Stimulated activated CD8-positive, alpha-beta memory T cell treated with anti-CD3 and anti-CD28 coated beads, Interleukin-4, amount 100 ng/mL, for 24 hours (primary cell): ENCODE measurements around the gene UBE2L3.
"Not testable (repeated sequence)": the region's sequence is repeated elsewhere in the genome, so short reads cannot be mapped to it uniquely, and the experiment has no call there.

Source experiments
- DNase-seq: peaks from one replicate; pipeline ENCODE4 v3.0.0-alpha.2; 2020; ENCODE audit warnings: low read depth

UBE2L3 gene

DNA sequence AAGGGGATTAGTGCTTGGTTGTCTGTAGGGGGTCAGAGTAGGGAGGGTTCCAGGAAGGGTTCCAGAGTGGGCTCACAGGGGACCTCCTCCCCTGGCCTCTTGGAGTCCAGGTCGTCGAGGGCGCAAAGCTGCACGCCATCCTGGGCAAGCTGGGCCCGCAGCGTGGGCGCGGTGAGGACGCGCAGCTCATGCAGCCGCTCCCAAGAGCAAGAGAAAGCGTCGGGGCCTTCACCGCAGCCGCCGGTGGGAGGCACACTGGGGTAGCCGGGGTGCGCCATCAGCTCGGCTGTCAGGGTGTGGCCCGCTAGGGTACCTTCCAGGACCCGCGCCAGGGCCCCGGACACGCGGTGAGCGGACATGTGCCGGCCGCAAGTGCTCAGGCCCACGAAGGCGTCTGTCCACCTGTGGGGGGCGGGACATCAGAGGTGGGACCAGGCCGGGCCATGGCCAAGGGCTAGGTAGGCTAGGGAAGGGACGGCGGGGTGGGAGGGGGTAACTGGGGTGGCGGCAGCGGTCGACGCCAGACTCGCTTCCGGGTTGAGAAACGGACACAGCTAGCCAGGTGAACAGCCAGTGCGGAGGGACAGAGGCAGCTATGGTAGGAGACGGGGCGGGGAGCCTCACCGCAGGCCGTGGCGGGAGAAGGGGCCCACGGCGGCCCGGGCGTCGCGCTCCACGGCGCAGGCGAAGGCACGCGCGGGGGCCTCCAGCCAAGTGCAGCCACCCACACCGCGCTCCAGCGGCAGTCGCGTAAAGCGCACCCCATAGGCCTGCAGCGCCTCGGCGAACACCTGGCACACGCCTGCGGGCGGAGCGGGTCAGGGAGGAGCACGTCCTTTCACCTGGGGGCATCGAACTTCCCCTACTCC is 61.1 kb downstream of the UBE2L3 start:
- DNase-seq, result no peak

- peak; percentile 94 for DNase-seq
Measured at GRCh38 chr22:21629255-21630149, 62.0 kb downstream of the UBE2L3 start, which contains the start of gene YDJC. Gene YDJC (minus strand): TSS chr22:21630022. CDS start chr22:21630014, 8 bp downstream.

- no peak for DNase-seq
Measured at GRCh38 chr22:21631025-21631424, 63.5 kb downstream of the UBE2L3 start.

DNA sequence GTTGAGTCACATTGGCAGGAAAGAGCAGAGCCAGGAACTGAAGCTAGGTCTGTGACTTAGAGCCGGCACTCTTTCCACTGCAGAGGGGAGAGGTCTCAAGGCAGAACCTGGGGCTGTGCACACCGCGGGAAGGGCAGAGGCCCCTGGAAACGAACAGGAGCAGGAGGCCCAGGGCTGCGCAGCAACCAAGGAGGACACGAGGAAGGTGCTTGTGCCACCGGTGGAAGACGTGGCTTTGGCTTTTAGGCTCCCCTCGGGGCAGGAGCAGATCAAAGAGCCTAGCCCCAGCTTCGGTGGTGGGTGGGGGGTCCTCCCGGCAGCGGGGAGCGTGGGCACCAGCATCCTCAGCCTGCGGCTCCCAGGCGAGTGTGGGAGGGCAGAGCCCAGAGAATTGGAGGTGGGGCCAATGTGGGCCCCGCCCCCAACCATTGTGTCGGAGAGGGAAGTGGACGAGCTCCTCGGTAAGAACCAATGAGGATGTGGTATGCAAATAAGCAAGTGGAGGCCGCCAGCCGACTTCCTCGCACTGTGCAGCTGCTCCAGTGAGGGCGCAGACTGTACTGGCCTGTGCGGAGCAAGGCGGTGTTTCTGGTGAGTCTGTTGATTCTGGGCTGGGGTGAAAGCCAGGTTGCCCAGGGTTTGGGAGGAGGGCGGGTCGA is 64.9 kb downstream of the UBE2L3 start, which contains the start of gene CCDC116:
TSS of gene CCDC116 (plus strand) at position 524 of the 659 bp plus-strand sequence. CDS start 422 bp downstream, outside the sequence.
- DNase-seq, result peak; percentile 55

- DNase-seq, result no peak
Measured at GRCh38 chr22:21632931-21633330, 65.4 kb downstream of the UBE2L3 start.

DNA sequence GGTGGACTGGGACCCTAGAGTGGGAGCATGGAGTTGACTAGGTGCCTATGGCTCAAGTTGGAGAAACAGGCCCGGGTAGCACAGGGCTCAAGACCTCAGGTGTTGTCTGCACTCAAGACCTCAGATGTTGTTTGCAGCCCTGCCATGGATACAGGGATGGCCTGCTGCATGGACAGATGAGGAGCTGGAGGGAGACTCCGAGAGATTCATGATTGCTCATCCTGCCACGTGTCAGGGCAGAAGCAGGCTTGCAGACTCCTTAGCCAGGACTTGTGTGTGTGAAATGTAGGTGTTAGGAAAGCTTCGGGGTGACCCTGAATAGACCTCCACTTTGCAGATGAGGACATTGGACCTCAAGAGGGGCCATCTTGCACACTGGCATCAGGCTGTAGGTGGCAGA is 66.0 kb downstream of the UBE2L3 start:
- DNase-seq, result no peak

DNA sequence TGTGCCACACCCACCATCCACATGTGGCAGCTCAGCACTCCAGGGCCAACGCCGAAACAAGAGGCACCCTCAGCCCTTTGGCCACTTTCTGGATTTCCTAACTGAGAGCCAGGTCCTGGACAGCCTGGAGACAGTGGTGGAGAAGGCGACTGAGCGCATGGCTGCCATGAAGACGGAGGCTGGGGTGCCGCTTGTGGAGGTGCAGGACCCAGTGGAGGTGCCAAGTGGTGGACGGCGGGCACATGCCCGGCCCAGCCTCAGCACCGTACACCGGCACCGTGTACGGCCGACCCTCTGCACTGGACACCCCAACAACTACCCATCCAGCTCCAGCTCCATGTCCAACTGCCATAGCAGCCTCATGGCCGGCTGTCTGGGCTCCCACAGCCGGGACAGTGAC is 66.6 kb downstream of the UBE2L3 start:
- DNase-seq, result no peak

- no peak for DNase-seq
Measured at GRCh38 chr22:21634844-21635243, 67.3 kb downstream of the UBE2L3 start.

GRCh38 chr22:21635771-21636510 is 68.4 kb downstream of the UBE2L3 start:
- DNase-seq, result no peak

- no peak for DNase-seq
Measured at GRCh38 chr22:21636629-21637218, 69.2 kb downstream of the UBE2L3 start.

GRCh38 chr22:21637450-21637849 is 69.9 kb downstream of the UBE2L3 start:
- DNase-seq, result not testable (repeated sequence)

DNA sequence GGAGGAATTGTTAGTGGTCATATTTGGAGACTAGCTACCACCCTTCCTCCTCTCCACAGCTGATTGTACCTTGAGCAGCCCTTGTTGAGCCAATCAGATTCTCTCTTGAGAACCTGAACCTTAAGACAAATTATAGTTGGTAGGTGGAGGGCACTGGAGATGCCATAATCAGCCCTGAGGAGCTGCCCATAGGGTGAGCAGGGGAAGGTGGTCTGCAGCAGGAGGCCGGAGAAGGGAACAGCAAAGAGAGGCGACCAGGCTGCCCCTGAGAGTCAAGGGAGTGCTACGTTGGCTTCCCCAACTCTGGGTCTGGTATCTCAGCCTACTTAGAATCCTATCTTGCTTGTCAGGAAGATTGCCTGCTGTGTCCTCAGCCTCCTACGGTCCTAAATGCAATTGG is 71.8 kb downstream of the UBE2L3 start:
- DNase-seq, result no peak

DNA sequence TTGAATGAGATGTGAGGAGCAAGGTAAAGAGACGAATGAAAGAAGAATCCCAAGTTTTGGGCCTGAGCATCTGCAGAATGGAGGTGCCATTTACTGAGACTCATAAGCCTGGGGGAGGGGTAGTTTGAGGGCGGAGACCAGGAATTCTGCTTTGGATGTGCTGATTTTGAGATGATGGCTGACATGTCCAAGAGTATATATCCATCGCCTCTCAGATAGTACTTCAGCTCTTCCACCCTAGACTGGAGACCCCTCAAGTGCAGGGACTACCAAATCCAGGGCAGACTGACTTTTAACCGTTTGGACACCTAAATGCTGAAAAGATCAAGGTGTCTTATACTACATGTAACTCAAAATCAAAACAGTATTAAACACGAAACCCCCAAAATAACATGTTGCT is 73.3 kb downstream of the UBE2L3 start:
- no peak for DNase-seq

- no peak for DNase-seq
Measured at GRCh38 chr22:21641417-21641788, 73.9 kb downstream of the UBE2L3 start.

DNA sequence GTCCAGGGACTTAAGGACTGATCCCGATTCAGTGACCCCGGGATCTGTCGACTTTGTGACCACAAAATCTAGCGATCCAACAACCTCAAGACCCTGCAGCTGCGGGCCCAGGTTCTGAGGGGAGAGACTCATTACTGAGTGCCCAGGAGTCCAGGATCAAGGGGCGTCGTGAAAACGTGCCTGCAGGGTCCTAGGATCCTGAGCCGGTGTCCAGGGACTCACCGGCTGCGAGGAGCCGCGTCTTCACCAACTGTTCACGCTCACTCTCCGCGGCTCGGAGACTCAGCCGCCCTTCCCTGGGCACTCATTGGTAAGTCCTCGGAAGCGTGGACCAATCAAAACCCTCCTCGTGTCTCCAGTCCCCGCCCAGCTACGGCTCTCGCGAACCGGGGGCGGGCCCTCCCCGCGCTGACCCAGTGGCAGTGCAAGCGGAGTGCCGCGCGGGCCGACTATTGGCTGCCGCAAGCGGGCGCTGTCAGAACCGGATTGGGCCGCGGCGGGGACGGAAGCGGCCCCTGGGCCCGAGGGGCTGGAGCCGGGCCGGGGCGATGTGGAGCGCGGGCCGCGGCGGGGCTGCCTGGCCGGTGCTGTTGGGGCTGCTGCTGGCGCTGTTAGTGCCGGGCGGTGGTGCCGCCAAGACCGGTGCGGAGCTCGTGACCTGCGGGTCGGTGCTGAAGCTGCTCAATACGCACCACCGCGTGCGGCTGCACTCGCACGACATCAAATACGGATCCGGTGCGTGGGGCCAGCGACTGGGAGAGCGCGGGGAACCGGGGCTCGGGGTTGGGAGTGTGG is 74.5 kb downstream of the UBE2L3 start, which contains the start of gene SDF2L1:
TSS of gene SDF2L1 (plus strand) at position 514 of the 795 bp plus-strand sequence. CDS start at position 549, 35 bp downstream.
- peak; percentile 98 for DNase-seq

- no peak for DNase-seq
Measured at GRCh38 chr22:21642584-21643448, 75.3 kb downstream of the UBE2L3 start.

- no peak for DNase-seq
Measured at GRCh38 chr22:21643533-21644357, 76.2 kb downstream of the UBE2L3 start.

DNA sequence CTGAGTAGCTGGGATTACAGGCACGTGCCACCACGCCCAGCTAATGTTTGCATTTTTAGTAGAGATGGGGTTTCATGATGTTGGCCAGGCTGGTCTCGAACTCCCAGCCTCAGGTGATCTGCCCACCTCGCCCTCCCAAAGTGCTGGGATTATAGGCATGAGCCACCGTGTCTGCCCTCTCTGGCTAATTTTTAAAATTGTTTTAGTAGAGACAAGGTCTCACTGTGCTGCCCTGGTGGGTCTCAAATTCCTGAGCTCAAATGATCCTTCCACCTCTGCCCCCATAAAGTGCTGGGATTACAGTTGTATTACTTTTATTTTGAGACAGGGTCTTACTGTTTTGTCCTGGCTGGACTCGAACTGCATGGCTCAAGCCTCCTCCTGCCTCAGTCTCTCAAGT is 78.0 kb downstream of the UBE2L3 start:
- DNase-seq, result not testable (repeated sequence)
